H1 (cell line): ENCODE data around the gene BCAS3. TPM values are rescaled to one million over a fixed set of nuclear protein-coding genes. Genes with fewer than 3 reads are reported as not detected.

Experiments used
- CTCF ChIA-PET: fragments of 300-600 bp; sonication (Branson Sonifier 250); formaldehyde crosslinking; loops from one replicate; lab custom pipeline; 2021; ENCODE audit not compliant: partially characterized antibody; lab: Charles Lee
- POLR2A ChIA-PET: fragments of 300-600 bp; sonication (Branson Sonifier 250); formaldehyde crosslinking; loops from one replicate; lab custom pipeline; 2021; ENCODE audit warnings: inconsistent platforms; ENCODE audit not compliant: partially characterized antibody; lab: Charles Lee
- DNase-seq, 2 experiments: peaks; one replicate each; pipeline versions ENCODE4 v3.0.0 to v3.0.0-alpha.2; 2010 to 2022; ENCODE audit warnings: low spot score in 2 of 2, low read depth in 1 of 2, mixed read lengths in 1 of 2
- FAIRE-seq: peaks from 2 replicates; lab custom pipeline; 2011; peaks lifted over from hg19 to GRCh38; lab: Jason Lieb, UNC
- H2AFZ ChIP-seq: 2 replicates; pipeline ENCODE4 v1.8.1; 2012; ENCODE audit warnings: low read length, inconsistent platforms
- H2AK5ac ChIP-seq: 2 replicates; pipeline ENCODE4 v1.6.1; 2013; ENCODE audit warnings: low read depth, low read length
- H2BK120ac ChIP-seq: replicated peaks from 2 replicates; pipeline ENCODE3; 2013; ENCODE audit warnings: low read depth, low read length, inconsistent platforms
- H2BK12ac ChIP-seq: 2 replicates; pipeline ENCODE4 v1.6.1; 2013; ENCODE audit warnings: low read depth, low read length
- H2BK15ac ChIP-seq: 2 replicates; pipeline ENCODE4 v1.6.1; 2013; ENCODE audit warnings: low read length
- H2BK20ac ChIP-seq: 2 replicates; pipeline ENCODE4 v1.6.1; 2013; ENCODE audit warnings: low read length
- H2BK5ac ChIP-seq: 2 replicates; pipeline ENCODE4 v1.6.1; 2013; ENCODE audit warnings: low read depth, low read length
- H3K14ac ChIP-seq: 2 replicates; pipeline ENCODE4 v1.6.1; 2013; ENCODE audit warnings: inconsistent platforms; ENCODE audit not compliant: insufficient read length
- H3K18ac ChIP-seq: 2 replicates; pipeline ENCODE4 v1.6.1; 2013; ENCODE audit warnings: low read length; ENCODE audit errors: extremely low read depth
- H3K23ac ChIP-seq: 2 replicates; pipeline ENCODE4 v1.6.1; 2013; ENCODE audit warnings: inconsistent platforms; ENCODE audit not compliant: insufficient read length
- H3K23me2 ChIP-seq: 2 replicates; pipeline ENCODE4 v1.6.1; 2013; ENCODE audit warnings: low read depth, low read length
- H3K27ac ChIP-seq: 2 replicates; pipeline ENCODE4 v1.6.1; 2011; ENCODE audit warnings: low read depth, low read length, inconsistent platforms
- H3K27me3 ChIP-seq, 4 experiments: replicated peaks in 1 of 4; 1 replicate in 1 of 4; 2 replicates in 3 of 4; pipeline versions ENCODE4 v1.6.1 to v1.8.1; 2011 to 2013; ENCODE audit warnings: low read length in 3 of 4, mild to moderate bottlenecking in 3 of 4, inconsistent platforms in 2 of 4, mixed read lengths in 2 of 4, moderate library complexity in 1 of 4; ENCODE audit not compliant: control insufficient read depth in 3 of 4, insufficient read depth in 3 of 4; ENCODE audit errors: extremely low read depth in 1 of 4
- H3K36me3 ChIP-seq, 4 experiments: 2 replicates each; pipeline versions ENCODE4 v1.6.1 to v1.8.1; 2011 to 2013; ENCODE audit warnings: mild to moderate bottlenecking in 4 of 4, low read length in 3 of 4, moderate library complexity in 2 of 4, control low read depth in 1 of 4, inconsistent platforms in 1 of 4; ENCODE audit not compliant: insufficient read depth in 4 of 4, control insufficient read depth in 2 of 4
- H3K4ac ChIP-seq: replicated peaks from 2 replicates; pipeline ENCODE3; 2013; ENCODE audit warnings: low read length, low read depth, mixed read lengths, inconsistent platforms; ENCODE audit not compliant: insufficient read length
- H3K4me1 ChIP-seq, 4 experiments: replicated peaks in 1 of 4; 1 replicate in 1 of 4; 2 replicates in 3 of 4; pipeline versions ENCODE4 v1.6.1 to v1.8.1; 2011 to 2013; ENCODE audit warnings: low read length in 3 of 4, inconsistent platforms in 2 of 4, mixed read lengths in 1 of 4; ENCODE audit not compliant: insufficient read depth in 4 of 4, control insufficient read depth in 3 of 4
- H3K4me2 ChIP-seq, 2 experiments: 2 replicates each; pipeline versions ENCODE4 v1.6.1 to v1.8.1; 2011 to 2013; ENCODE audit warnings: low read depth in 2 of 2, low read length in 2 of 2, control low read depth in 1 of 2, inconsistent platforms in 1 of 2, mild to moderate bottlenecking in 1 of 2; ENCODE audit not compliant: insufficient read depth in 1 of 2
- H3K4me3 ChIP-seq, 4 experiments: fragments of 200-600, 300-600 bp in 1 of 4; sonication (generic), shearing (Covaris generic), sonication (Bioruptor Twin) in 1 of 4; 2 replicates each; pipeline versions ENCODE4 v1.5.1 to v1.8.1; 2011 to 2016; ENCODE audit warnings: low read length in 4 of 4, low read depth in 3 of 4, control low read depth in 2 of 4, inconsistent platforms in 2 of 4, mild to moderate bottlenecking in 2 of 4, mixed read lengths in 1 of 4, moderate library complexity in 1 of 4; ENCODE audit not compliant: insufficient read depth in 2 of 4; ENCODE audit errors: extremely low read depth in 1 of 4
- H3K56ac ChIP-seq: replicated peaks from 2 replicates; pipeline ENCODE3; 2013; ENCODE audit warnings: low read depth, mild to moderate bottlenecking, mixed read lengths, low read length, inconsistent platforms; ENCODE audit not compliant: insufficient read length
- H3K79me1 ChIP-seq: 2 replicates; pipeline ENCODE4 v1.6.1; 2013; ENCODE audit warnings: low read depth, low read length, control low read depth
- H3K79me2 ChIP-seq, 2 experiments: 2 replicates each; pipeline versions ENCODE4 v1.6.1 to v1.8.1; 2012 to 2013; ENCODE audit warnings: low read length in 2 of 2, mild to moderate bottlenecking in 2 of 2, inconsistent platforms in 1 of 2; ENCODE audit not compliant: insufficient read depth in 2 of 2, control insufficient read depth in 1 of 2
- H3K9ac ChIP-seq, 4 experiments: replicated peaks in 1 of 4; 1 replicate in 1 of 4; 2 replicates in 3 of 4; pipeline versions ENCODE4 v1.6.1 to v1.8.1; 2011 to 2013; ENCODE audit warnings: low read depth in 3 of 4, low read length in 3 of 4, control low read depth in 2 of 4, mild to moderate bottlenecking in 2 of 4, moderate library complexity in 2 of 4, inconsistent platforms in 1 of 4; ENCODE audit errors: extremely low read depth in 1 of 4
- H3K9me3 ChIP-seq, 2 experiments: 2 replicates each; pipeline versions ENCODE4 v1.6.1 to v1.8.1; 2012 to 2013; ENCODE audit warnings: mild to moderate bottlenecking in 2 of 2, moderate library complexity in 2 of 2, control low read depth in 1 of 2, inconsistent platforms in 1 of 2, low read depth in 1 of 2, low read length in 1 of 2, mixed read lengths in 1 of 2; ENCODE audit not compliant: insufficient read depth in 2 of 2
- H4K20me1 ChIP-seq, 2 experiments: replicated peaks in 1 of 2; 2 replicates each; pipeline versions ENCODE3 to v1.8.1; 2011 to 2013; ENCODE audit warnings: inconsistent platforms in 2 of 2, low read length in 2 of 2, mild to moderate bottlenecking in 1 of 2; ENCODE audit not compliant: insufficient read depth in 2 of 2, control insufficient read depth in 1 of 2
- H4K5ac ChIP-seq: 2 replicates; pipeline ENCODE4 v1.6.1; 2013; ENCODE audit warnings: low read length, low read depth, mixed read lengths, inconsistent platforms; ENCODE audit not compliant: insufficient read length
- H4K8ac ChIP-seq: 2 replicates; pipeline ENCODE4 v1.8.0; 2013; ENCODE audit warnings: mild to moderate bottlenecking, moderate library complexity, low read length, inconsistent platforms; ENCODE audit not compliant: insufficient read depth; ENCODE audit errors: extremely low read depth
- H4K91ac ChIP-seq: replicated peaks from 2 replicates; pipeline ENCODE3; 2013; ENCODE audit warnings: low read length, mixed read lengths, inconsistent platforms; ENCODE audit not compliant: insufficient read length
- ASH2L ChIP-seq: fragments of 200-600, 300-600 bp; sonication (generic); IDR thresholded peaks from one replicate; pipeline ENCODE4 v1.7.1; 2017; ENCODE audit warnings: low read length
- CTBP2 ChIP-seq: IDR thresholded peaks from 2 replicates; pipeline ENCODE4 v1.7.0; 2011; ENCODE audit warnings: borderline replicate concordance, mild to moderate bottlenecking, moderate library complexity, mixed read lengths, low read length; ENCODE audit not compliant: insufficient read depth, insufficient read length
- CTCF ChIP-seq, 3 experiments: IDR thresholded peaks; 1 replicate in 2 of 3; 2 replicates in 1 of 3; pipeline versions ENCODE4 v1.5.1 to v1.6.1; 2011; ENCODE audit warnings: low read length in 3 of 3, mild to moderate bottlenecking in 3 of 3, inconsistent platforms in 2 of 3, low read depth in 1 of 3, moderate library complexity in 1 of 3; ENCODE audit not compliant: insufficient read depth in 1 of 3; ENCODE audit errors: control extremely low read depth in 1 of 3
- EGR1 ChIP-seq: IDR thresholded peaks from 2 replicates; pipeline ENCODE4 v1.6.1; 2011; ENCODE audit warnings: low read depth, low read length, borderline replicate concordance
- KDM1A ChIP-seq: fragments of 200-600, 300-600 bp; sonication (generic); IDR thresholded peaks from 2 replicates; pipeline ENCODE4 v1.7.1; 2016; ENCODE audit warnings: mild to moderate bottlenecking, low read length, borderline replicate concordance
- SUZ12 ChIP-seq: fragments of 200-600 bp; sonication (generic); IDR thresholded peaks from 2 replicates; pipeline ENCODE4 v1.6.1; 2012; ENCODE audit warnings: mild to moderate bottlenecking, inconsistent platforms, low read length, moderate library complexity, mixed read lengths
- YY1 ChIP-seq: IDR thresholded peaks from 2 replicates; pipeline ENCODE4 v1.6.1; 2011; ENCODE audit warnings: low read depth, mild to moderate bottlenecking, low read length
- WGBS, 2 experiments: shearing (Covaris generic) in 1 of 2; methylation state at CpG; one replicate each; pipeline versions ENCODE4 v1.1.6 to v1.1.7; 2013 to 2015; ENCODE audit warnings: low lambda C conversion rate in 2 of 2, mixed read lengths in 2 of 2, inconsistent platforms in 1 of 2, low coverage in 1 of 2, missing lambda C conversion rate in 1 of 2; ENCODE audit not compliant: insufficient replicate concordance in 2 of 2, insufficient coverage in 1 of 2, insufficient read length in 1 of 2; ENCODE audit errors: extremely low coverage in 1 of 2, missing lambda C conversion rate in 1 of 2; 5-methylcytosine and 5-hydroxymethylcytosine counted together
- polyA plus RNA-seq, 7 experiments: library from polyadenylated mRNA; depleted of rRNA in 3 of 7; stranded (reverse) in 5 of 7; unstranded in 2 of 7; fragments of >200 nt in 5 of 7; fragments of 200-250 nt in 2 of 7; gene quantifications; 1 replicate in 5 of 7; 2 replicates in 1 of 7; 4 replicates in 1 of 7; pipeline versions ENCODE4 v1.2.1 to v1.2.3, GENCODE V29; 2011 to 2013; ENCODE audit warnings: missing spikeins in 2 of 7, mixed read lengths in 2 of 7
- total RNA-seq: library from RNA; stranded (reverse); fragmentation: NEBNext Ultra II Directional; extraction: Animal tissue kit (Norgen Biotek cat#: 25700); gene quantifications from 2 replicates; pipeline ENCODE4 v1.2.1, GENCODE V29; 2021

The BCAS3 gene
- total and polyA plus RNA-seq, 2 of the 8 experiments (the other 6 are each of a cell fraction or from before 2014, with no cell fraction given), result 9.9 to 13.3 TPM

- ChIA-PET POLR2A (interaction anchor here (1.1 to 1.9 kb wide), 2 partner anchors 9 to 59 kb away, joined by 3 to 8 read pairs; no protein-coding TSS in a partner anchor), CTCF (interaction anchor here (0.6 to 3.6 kb wide), 7 partner anchors 10 to 433 kb away, joined by 3 to 12 read pairs (median 5); partner anchors contain the start of gene TBX4)
- H3K23ac ChIP-seq, result no peak within 1 kb of the TSS
- no peak within 1 kb of the TSS for H3K27ac ChIP-seq
- H3K9me3 ChIP-seq, result no peaks in the 10 kb centered on the region
- H2BK120ac ChIP-seq, result no peak within 1 kb of the TSS
- H3K4me2 ChIP-seq, result peak within 1 kb of the TSS; percentile 59 to 80
- peaks cover 99 to 100% (median 100%) of the 10 kb centered on the region in 4 experiments for H3K27me3 ChIP-seq
- no peaks in the 10 kb centered on the region for H3K79me2 ChIP-seq
- H4K20me1 ChIP-seq, result peaks cover 36 to 49% of the 10 kb centered on the region in 2 experiments
- no peak within 1 kb of the TSS for H2AK5ac ChIP-seq
- no peak within 1 kb of the TSS for H2BK15ac ChIP-seq
- peaks cover 0 to 40% (median 24%) of the 10 kb centered on the region in 4 experiments; a peak in 6 of 7 replicates for H3K4me1 ChIP-seq
- no peak within 1 kb of the TSS for H3K9ac ChIP-seq
- FAIRE-seq, result no peak
- no peak within 1 kb of the TSS for H2BK20ac ChIP-seq
- H4K91ac ChIP-seq, result no peak within 1 kb of the TSS
- no peak within 1 kb of the TSS for H2AFZ ChIP-seq
- H4K5ac ChIP-seq, result no peak within 1 kb of the TSS
- no peak within 1 kb of the TSS for H3K4ac ChIP-seq
- H3K18ac ChIP-seq, result no peak within 1 kb of the TSS; the same call in 1 of the 2 replicates
- H3K14ac ChIP-seq, result no peak within 1 kb of the TSS
- no peak within 1 kb of the TSS for H2BK12ac ChIP-seq
- H3K4me3 ChIP-seq, result peak within 1 kb of the TSS in 2 of 4 experiments; percentile 6 to 53; a peak in 5 of 8 replicates
- H3K56ac ChIP-seq, result no peak within 1 kb of the TSS
- no peaks in the 10 kb centered on the region for H3K79me1 ChIP-seq
- peak in 1 of 2 experiments; percentile 80 for DNase-seq
- peaks cover 2% of the 10 kb centered on the region; the same call in 1 of the 2 replicates for H3K23me2 ChIP-seq
- WGBS, 2 experiments, result 0% methylated on average over 17 of the region's 98 CpGs; no CpG with 5 or more reads in 1 of the 2 experiments
- H4K8ac ChIP-seq, result no peak within 1 kb of the TSS; the same call in 1 of the 2 replicates
- H3K36me3 ChIP-seq, result peaks cover 0 to 12% (median 0%) of the 10 kb centered on the region in 4 experiments; a peak in 1 of 8 replicates
- H2BK5ac ChIP-seq, result no peak within 1 kb of the TSS
- 0 out of 2 replicates have a peak, but pooled peaks have one; percentile 33 for TF ChIP-seq YY1
- TF ChIP-seq SUZ12, result peak; percentile 73
- no peak for TF ChIP-seq KDM1A
- TF ChIP-seq EGR1, result peak; percentile 3; the same call in 1 of the 2 replicates
- TF ChIP-seq CTBP2, result peak; percentile 80
- TF ChIP-seq ASH2L, result no peak
- peak in 1 of 3 experiments; percentile 7; a peak in 1 of 4 replicates for TF ChIP-seq CTCF (IDR thresholded peaks at IDR 0.05; ENCODE audit: control extremely low read depth in 1 of 3, insufficient read depth in 1 of 3, low read depth in 1 of 3, low read length in 3 of 3)
Measured at GRCh38 chr17:61399131-61400065, 721.7 kb downstream of the BCAS3 start, which contains the start of gene TBX2. TBX2 (plus strand) TSS chr17:61399843; CDS start chr17:61400177, 334 bp downstream.
